Activated naive CD8-positive, alpha-beta T cell treated with anti-CD3 and anti-CD28 coated beads, Interleukin-2, amount 50 U/mL, for 24 hours (primary cell): ENCODE measurements around the gene ATAD3B.
A peak's percentile ranks its signal among the peaks of the same experiment; 100 is the strongest.
"Not testable (repeated sequence)": the region's sequence is repeated elsewhere in the genome, so short reads cannot be mapped to it uniquely, and the experiment has no call there.

Experiments
- ATAC-seq: fragments of 150-1000 bp; cut with Tn5 transposase; one replicate; pipeline ENCODE4 v1.10.0; 2021
- DNase-seq: peaks from one replicate; pipeline ENCODE4 v3.0.0; 2021
- H3K27ac Mint-ChIP-seq: one replicate; pipeline ENCODE4 v1.8.0; 2021; ENCODE audit warnings: mild to moderate bottlenecking, mixed read lengths
- H3K27me3 Mint-ChIP-seq: one replicate; pipeline ENCODE4 v1.8.0; 2021; ENCODE audit warnings: mixed read lengths
- H3K36me3 Mint-ChIP-seq: one replicate; pipeline ENCODE4 v1.8.0; 2021; ENCODE audit warnings: low read depth, mixed read lengths
- H3K4me1 Mint-ChIP-seq: one replicate; pipeline ENCODE4 v1.8.0; 2021; ENCODE audit warnings: mixed read lengths
- H3K4me3 Mint-ChIP-seq: one replicate; pipeline ENCODE4 v1.8.0; 2021; ENCODE audit warnings: mild to moderate bottlenecking, moderate library complexity, mixed read lengths
- H3K9me3 Mint-ChIP-seq: one replicate; pipeline ENCODE4 v1.8.0; 2021; ENCODE audit warnings: mixed read lengths

The ATAD3B gene

DNA sequence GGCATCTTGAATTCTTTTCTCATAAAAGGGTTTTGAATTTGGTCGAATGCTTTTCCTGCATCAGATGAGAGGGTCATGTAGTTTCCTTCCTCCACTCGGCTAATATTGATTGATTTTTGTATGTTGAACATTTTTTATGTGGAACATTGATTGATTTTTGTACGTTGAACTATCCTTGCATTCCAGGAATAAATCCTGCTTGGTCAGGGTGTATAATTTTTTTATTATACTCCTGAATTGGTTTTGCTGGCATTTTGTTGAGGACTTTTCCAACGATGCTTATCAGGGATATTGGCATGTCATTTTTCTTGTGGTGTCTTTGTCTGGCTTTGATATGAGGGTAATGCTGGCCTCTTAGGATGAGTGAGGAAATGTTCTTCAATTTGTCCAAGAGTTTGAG, 60.4 kb downstream of the ATAD3B start:
- no peak overlapping the region for H3K27ac Mint-ChIP-seq
- H3K4me3 Mint-ChIP-seq, result no peak overlapping the region
- peaks cover 4% of the 10 kb centered on the region for H3K9me3 Mint-ChIP-seq
- no peaks in the 10 kb centered on the region for H3K27me3 Mint-ChIP-seq
- DNase-seq (no peak), ATAC-seq (no peak)
- H3K4me1 Mint-ChIP-seq, result no peaks in the 10 kb centered on the region
- peaks cover 29% of the 10 kb centered on the region for H3K36me3 Mint-ChIP-seq

DNA sequence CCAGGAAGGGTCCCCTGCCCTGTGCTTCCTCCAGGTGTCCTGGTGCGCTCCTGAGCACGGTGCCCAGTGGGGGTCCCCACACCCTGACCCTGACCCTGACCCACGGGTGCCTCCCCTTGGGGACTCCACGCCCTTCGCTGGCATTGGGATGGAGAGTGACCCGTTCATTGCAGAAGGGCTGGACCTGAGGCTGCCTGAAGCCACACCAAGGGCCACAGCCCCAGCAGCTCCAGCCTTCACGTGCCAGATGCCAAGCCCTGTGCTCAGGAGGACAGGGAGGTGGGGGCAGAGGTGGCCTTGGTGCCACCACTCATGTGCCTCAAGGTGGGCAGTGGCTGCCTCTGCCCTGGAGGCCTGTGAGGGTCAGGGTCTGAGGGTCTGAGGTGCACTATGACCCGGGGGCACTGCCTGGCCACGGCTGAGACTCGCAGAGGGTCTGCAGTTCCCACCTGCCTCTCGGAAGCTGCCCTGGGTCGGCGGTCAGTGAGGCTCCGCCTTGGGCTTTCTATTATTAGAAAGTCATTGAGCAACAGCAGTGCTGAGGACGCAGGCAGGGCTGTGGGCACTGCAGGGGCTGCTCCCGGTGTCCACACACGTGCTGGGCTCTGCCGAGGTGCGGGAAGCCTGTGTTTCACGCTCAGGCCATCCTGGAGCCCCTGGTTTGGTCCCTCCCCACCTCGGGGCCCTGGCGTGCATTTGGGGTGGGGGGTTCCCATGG, 61.8 kb downstream of the ATAD3B start:
- H3K27ac Mint-ChIP-seq, ATAC-seq, H3K4me1 Mint-ChIP-seq, DNase-seq, H3K4me3 Mint-ChIP-seq, H3K27me3 Mint-ChIP-seq, H3K9me3 Mint-ChIP-seq: not testable (repeated sequence)
- H3K36me3 Mint-ChIP-seq, result peaks cover 26% of the 10 kb centered on the region

DNA sequence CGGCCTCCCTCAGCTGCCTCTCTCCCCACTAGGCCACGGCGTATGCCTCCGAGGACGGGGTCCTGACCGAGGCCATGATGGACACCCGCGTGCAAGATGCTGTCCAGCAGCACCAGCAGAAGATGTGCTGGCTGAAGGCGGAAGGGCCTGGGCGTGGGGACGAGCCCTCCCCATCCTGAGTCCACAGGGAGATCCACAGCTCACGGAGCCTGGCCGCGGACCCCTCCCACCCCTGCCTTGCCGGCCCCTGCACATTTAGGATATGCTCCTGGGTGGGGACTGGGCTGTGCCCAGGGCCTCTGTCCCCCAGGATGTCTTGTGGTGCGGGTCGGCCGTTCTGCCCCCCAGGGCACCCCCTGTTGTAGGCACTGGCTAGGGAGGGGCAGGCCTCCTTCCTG, 62.3 kb downstream of the ATAD3B start:
- peaks cover 25% of the 10 kb centered on the region for H3K36me3 Mint-ChIP-seq
- not testable (repeated sequence) for H3K4me3 Mint-ChIP-seq, ATAC-seq, H3K27ac Mint-ChIP-seq, DNase-seq, H3K27me3 Mint-ChIP-seq, H3K9me3 Mint-ChIP-seq, H3K4me1 Mint-ChIP-seq

DNA sequence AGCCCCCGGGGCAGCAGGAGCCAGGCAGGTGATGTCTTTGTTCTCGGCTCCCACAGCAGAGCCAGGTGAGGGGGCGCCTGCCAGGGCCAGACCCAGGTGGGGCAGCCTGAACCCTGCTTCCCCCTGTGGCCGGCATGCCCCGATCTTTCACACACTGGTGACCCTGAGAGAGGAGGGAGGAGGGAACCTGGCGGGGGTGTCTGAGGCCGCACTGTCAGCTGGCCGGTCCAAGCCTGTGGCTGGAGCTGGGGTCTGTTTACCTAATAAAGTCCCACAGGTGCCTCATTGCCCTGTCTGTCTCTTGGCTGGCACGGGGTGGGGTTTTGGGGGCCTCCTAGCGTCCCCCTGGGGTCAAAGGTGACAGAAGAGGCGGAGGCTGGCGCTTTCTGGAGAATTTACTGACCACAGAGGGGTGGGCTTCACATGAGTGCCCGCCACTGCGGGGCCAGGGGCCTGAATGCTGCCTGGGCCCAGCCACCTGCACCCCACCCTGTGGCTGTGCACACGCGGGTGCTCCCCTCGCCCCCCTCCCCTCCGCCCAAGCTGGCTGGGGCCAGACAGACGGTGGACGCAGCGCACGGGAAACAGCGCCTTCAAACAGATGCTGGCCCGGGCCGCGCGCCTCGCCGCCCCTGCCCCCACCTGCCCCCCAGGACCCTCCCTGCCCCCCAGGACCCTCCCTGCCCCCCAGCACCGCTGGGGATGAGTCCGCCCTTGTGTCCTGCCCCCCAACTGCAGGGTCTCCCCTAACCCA, 63.0 kb downstream of the ATAD3B start:
- no peaks in the 10 kb centered on the region for H3K4me1 Mint-ChIP-seq
- ATAC-seq (no peak), DNase-seq (no peak)
- no peak overlapping the region for H3K4me3 Mint-ChIP-seq
- H3K36me3 Mint-ChIP-seq, result peaks cover 19% of the 10 kb centered on the region
- no peaks in the 10 kb centered on the region for H3K27me3 Mint-ChIP-seq
- H3K27ac Mint-ChIP-seq, result no peak overlapping the region
- peaks cover 4% of the 10 kb centered on the region for H3K9me3 Mint-ChIP-seq

DNA sequence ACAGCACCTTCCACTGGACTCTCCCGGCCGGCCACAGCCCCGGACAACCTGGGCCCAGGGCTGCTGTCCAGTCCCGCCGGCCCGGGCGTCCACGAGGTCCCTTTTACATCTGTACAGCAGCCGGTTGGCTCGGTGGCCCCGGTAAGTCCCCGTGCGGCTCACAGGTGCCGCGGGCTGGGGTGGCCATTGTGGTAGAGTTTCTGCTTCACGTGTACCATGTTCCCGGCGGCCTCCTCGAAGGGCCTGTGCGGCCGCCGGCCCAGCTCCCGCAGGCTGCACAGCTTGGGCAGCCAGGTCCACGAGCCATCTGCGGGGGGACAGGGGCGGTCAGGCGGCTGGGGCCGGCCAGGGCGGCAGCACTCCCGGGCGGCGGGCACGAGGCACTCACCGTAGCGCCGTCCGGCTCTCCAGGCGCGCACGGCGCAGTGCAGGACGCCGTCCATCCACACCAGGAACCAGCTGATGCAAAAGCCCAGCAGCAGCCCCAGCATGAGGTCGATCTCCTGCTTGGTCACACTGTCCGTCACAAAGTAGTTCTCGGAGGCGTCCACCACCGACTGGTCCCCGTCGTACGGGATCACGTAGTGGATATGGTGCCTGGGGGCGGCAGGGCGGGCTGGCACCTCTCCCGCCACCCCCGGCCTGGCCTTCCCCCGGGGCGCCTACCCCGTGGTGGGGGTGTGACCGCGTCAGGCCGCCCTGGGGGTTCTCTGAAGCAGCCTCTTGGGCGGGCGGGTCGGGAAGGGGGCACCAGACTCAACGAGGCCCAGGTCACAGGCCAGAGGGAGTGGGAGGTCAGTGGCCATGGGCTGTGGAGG, 63.8 kb downstream of the ATAD3B start:
- DNase-seq (no peak), ATAC-seq (peak; percentile 5)
- H3K36me3 Mint-ChIP-seq, result peaks cover 11% of the 10 kb centered on the region
- H3K27me3 Mint-ChIP-seq, result no peaks in the 10 kb centered on the region
- peaks cover 4% of the 10 kb centered on the region for H3K9me3 Mint-ChIP-seq
- H3K27ac Mint-ChIP-seq, result no peak overlapping the region
- H3K4me3 Mint-ChIP-seq, result no peak overlapping the region
- no peaks in the 10 kb centered on the region for H3K4me1 Mint-ChIP-seq

DNA sequence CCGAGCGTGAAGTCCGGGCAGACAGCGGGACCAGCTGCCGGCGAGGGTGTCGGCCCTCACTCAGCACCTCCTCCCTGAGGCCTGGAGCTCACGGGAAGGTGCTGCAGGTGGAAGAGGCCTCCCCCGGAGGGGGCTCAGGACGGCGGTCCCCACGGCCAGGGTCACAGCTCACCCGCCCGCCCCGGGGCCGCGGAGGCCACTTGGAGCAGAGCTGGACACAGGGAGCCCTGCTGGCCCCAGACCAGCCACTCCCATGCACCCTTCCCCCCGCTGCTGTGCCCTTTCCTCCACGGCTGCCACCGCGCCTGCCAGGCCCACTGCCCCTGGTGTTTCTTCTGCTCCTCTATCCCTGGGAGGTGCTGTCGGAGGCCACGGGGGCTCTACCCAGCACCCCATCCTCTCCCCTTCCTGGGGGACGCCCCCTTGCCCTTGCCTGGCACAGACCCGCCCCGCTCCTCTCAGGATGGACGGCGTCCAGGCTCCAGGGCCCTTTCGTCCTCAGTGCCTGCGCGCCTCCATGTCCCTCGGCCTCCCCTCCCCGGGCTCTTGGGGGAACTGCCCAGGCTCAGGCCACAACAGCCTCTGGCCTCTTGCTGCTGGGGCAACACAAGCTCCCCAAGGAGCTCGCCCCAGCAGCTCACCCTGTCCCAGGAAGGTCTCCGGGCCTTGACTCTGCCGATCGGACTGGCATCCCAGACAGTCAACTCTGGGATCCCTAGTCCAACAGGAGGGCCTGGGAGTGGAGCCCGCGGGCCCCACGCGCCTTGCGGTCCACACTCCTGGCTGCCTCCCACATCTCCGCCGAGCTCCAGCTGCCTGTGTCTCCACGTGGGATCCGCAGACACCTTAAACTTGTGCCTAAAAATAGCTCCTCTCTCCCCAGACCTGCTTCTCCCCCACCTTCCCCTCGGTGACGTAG, 64.7 kb downstream of the ATAD3B start:
- H3K9me3 Mint-ChIP-seq, result peaks cover 4% of the 10 kb centered on the region
- H3K4me1 Mint-ChIP-seq, result no peaks in the 10 kb centered on the region
- H3K27ac Mint-ChIP-seq, result no peak overlapping the region
- no peak overlapping the region for H3K4me3 Mint-ChIP-seq
- no peaks in the 10 kb centered on the region for H3K27me3 Mint-ChIP-seq
- peak; percentile 4 for ATAC-seq
- no peak for DNase-seq
- H3K36me3 Mint-ChIP-seq, result peaks cover 6% of the 10 kb centered on the region

DNA sequence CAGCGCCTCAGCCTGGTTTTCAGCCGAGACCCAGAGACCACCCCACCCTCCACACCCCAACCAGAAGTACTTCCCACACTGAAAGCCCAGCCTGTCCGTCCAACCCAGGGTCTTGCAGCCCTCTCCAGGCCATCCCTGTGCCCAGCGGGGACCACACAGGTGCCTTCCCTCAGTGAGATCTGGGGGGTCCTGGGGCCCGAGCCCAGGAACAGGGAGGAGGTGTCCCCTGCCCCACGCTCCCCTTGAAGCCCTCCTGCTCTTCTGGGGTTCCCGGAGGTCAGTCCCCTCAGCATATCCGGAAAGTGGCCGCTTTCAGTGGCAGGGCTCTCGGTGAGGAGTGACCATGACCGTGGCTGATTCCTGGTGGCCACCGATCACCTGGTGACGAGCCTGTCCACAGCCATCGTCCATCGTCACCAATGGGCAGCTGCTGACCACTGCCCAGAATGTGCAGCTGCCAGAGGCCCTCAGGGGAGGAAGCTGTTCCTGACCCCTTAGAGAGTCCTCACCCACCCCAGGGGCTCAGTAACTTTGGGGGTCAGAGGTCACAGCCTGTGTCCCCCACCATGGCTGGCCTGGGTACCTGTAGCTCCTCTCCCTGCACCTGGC, 65.5 kb downstream of the ATAD3B start:
- Mint-ChIP-seq H3K27me3 (no peaks in the 10 kb centered on the region), H3K36me3 (peaks cover 10% of the 10 kb centered on the region), H3K4me1 (peaks cover 1% of the 10 kb centered on the region), H3K9me3 (peaks cover under 1% of the 10 kb centered on the region), H3K27ac (no peak overlapping the region), H3K4me3 (no peak overlapping the region)
- DNase-seq (no peak), ATAC-seq (no peak)

DNA sequence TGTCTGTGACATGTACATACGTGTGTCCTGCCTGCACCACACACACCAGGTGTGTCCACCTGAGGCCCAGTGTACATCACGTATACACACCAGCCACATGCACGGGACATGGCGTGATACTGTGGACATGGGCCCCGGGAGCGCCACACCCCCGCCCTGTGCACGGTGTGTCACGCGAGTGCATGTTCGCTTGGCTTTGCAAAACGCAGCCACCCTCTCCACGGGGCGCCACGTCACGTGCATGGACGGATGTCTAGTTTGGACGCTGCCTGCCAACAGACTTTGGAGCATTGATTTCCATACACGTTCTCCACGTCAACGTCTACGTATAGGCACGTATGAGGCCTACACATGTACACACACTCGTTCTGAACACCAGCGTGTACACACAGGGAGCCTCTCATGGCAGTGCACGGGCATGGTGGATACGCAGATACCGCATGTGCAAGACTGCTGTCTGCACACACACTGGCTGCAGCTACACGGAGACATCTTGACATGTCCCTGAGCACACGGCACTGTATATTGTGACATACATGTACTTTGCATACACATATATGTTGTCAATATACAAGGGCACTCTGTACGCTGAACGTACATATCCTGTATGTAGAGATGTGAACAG, 66.2 kb downstream of the ATAD3B start:
- Mint-ChIP-seq H3K36me3 (peaks cover 8% of the 10 kb centered on the region), H3K9me3 (no peaks in the 10 kb centered on the region), H3K27me3 (no peaks in the 10 kb centered on the region), H3K4me1 (peaks cover 1% of the 10 kb centered on the region), H3K27ac (no peak overlapping the region), H3K4me3 (no peak overlapping the region)
- DNase-seq, result no peak
- no peak for ATAC-seq

DNA sequence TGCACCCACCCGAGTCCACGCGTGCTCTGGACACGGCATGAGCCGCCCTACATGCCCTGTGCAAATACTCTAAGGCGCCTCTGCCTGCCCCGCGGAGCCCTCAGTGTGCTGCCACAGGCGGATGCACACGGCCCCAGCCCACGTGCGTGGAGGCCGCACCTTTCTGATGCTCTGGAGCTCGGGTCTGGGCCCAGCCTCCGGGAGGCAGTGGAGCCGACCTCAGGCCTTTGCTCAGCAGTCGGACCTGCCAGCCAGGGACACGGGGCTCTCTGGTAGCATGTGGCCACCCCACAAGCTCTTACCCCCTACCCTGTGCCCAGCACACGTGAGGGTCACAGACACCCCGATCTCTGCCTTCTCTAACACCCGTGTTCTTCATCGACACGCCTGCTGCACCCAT, 66.8 kb downstream of the ATAD3B start:
- peaks cover 8% of the 10 kb centered on the region for H3K36me3 Mint-ChIP-seq
- peak overlapping the region; percentile 3 for H3K4me3 Mint-ChIP-seq
- peaks cover 1% of the 10 kb centered on the region for H3K4me1 Mint-ChIP-seq
- H3K27ac Mint-ChIP-seq, result no peak overlapping the region
- no peak for ATAC-seq
- H3K9me3 Mint-ChIP-seq, result no peaks in the 10 kb centered on the region
- no peak for DNase-seq
- H3K27me3 Mint-ChIP-seq, result no peaks in the 10 kb centered on the region

DNA sequence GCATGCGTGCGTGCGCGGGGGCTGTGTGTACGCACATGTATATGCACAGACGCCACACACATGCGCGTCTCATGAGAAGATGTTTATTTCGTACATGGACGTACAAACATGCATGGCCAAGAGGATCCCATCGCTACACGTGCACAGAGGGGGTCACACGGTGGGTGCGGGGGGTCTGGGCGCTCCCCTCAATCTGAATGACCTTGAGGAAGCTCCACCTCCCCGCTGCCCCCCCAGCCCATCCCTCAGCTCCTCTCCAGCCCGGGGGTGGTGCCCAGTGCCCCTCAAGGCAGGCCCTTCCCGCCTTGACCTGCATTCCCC, 67.4 kb downstream of the ATAD3B start:
- Mint-ChIP-seq H3K27ac (no peak overlapping the region), H3K27me3 (no peaks in the 10 kb centered on the region), H3K36me3 (peaks cover 8% of the 10 kb centered on the region), H3K9me3 (no peaks in the 10 kb centered on the region), H3K4me1 (peaks cover 1% of the 10 kb centered on the region), H3K4me3 (no peak overlapping the region)
- DNase-seq (no peak), ATAC-seq (no peak)

DNA sequence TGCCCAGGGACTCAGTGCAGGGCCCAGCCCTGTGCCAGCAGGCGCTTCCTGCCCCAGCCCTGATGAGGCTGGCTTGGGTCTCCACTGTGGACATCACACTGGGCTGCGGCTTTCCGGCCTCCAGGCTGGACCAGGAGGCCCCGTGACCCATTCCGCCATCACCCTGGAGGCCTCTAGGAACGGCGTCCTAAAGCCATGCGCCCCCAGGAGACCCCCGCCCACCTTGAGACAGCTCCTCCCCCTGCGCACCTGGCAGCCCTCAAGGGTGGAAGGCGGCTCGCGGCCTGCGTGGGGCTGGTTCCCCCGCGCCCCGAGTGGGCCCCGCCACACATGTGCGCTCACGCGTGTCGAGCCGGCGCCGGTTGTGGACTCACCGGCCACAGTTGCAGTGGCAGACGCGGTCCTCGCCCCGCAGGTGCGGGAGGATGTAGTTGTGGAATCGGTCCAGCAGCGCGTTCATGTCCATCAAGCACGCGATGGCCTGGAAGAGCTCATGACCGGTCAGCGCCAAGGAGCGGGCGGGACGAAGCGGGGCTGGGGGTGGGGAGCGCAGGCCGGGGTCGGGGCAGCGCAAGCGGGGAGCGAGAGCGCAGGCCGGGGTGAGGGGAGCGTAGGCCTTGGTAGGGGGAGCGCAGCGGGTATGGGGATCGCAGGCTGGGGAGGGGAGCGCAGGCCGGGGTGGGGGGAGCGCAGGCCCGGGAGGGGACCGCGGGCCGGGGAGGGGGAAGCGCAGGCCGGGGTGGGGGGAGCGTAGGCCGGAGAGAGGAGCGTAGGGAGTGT, 67.9 kb downstream of the ATAD3B start:
- H3K27me3 Mint-ChIP-seq, result no peaks in the 10 kb centered on the region
- no peak overlapping the region for H3K27ac Mint-ChIP-seq
- no peak for ATAC-seq
- H3K4me3 Mint-ChIP-seq, result no peak overlapping the region
- no peaks in the 10 kb centered on the region for H3K9me3 Mint-ChIP-seq
- DNase-seq, result no peak
- peaks cover 8% of the 10 kb centered on the region for H3K36me3 Mint-ChIP-seq
- H3K4me1 Mint-ChIP-seq, result peaks cover 1% of the 10 kb centered on the region

DNA sequence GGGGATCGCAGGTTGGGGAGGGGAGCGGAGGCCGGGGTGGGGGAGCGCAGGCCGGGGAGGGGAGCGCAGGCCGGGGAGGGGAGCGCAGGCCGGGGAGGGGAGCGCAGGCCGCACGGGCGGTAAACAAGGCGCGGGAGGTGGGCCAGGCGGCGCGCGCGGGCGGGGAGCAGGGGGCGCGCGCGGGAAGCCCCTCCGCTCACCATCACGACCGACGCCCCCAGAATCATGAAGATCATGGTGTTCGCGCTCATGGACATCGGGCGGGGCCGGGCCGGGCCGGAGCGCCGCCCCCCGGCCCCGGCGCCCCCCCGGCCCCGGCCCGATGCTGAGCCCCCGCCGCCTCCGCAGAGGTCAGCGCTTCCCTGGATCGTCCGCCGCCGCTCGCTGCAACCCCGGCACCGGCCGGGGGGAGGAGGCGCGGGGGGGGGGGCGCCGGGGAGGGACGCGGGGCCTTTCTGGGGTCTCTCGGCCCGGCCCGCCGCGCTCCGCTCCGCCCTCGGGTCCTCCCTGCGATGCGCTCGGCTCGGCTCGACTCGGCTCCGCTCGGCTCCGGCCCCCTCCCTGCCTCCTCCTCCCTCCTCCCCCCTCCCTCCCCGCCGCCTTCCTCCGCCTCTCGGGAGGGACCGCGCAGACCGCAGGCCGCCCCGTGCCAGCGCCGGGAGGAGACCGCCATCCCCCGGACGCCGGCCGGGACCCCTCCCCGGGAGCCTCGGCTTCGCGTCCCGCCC, 68.7 kb downstream of the ATAD3B start, which contains the start of gene TMEM240:
Gene TMEM240 (minus strand): TSS at position 535 of the 728 bp plus-strand sequence. CDS start 278 bp downstream, at position 257.
- no peak for ATAC-seq
- no peaks in the 10 kb centered on the region for H3K9me3 Mint-ChIP-seq

More for the DNA sequence above, 68.7 kb downstream of the ATAD3B start, which contains the start of gene TMEM240:
- Mint-ChIP-seq H3K27ac (no peak within 1 kb of the TSS), H3K36me3 (peaks cover 8% of the 10 kb centered on the region), H3K27me3 (no peaks in the 10 kb centered on the region), H3K4me3 (no peak within 1 kb of the TSS), H3K4me1 (peaks cover 1% of the 10 kb centered on the region)
- DNase-seq, result peak; percentile 61
